CD4-positive, alpha-beta T cell treated with Interleukin-6 for 4 hours (primary cell): ENCODE data around the gene NFKB1.
"Not testable (repeated sequence)": the region's sequence is repeated elsewhere in the genome, so short reads cannot be mapped to it uniquely, and the experiment has no call there.

Experiments used
- DNase-seq: peaks from one replicate; pipeline ENCODE4 v3.0.0-alpha.2; 2020; ENCODE audit warnings: mixed read lengths

Gene NFKB1

DNA sequence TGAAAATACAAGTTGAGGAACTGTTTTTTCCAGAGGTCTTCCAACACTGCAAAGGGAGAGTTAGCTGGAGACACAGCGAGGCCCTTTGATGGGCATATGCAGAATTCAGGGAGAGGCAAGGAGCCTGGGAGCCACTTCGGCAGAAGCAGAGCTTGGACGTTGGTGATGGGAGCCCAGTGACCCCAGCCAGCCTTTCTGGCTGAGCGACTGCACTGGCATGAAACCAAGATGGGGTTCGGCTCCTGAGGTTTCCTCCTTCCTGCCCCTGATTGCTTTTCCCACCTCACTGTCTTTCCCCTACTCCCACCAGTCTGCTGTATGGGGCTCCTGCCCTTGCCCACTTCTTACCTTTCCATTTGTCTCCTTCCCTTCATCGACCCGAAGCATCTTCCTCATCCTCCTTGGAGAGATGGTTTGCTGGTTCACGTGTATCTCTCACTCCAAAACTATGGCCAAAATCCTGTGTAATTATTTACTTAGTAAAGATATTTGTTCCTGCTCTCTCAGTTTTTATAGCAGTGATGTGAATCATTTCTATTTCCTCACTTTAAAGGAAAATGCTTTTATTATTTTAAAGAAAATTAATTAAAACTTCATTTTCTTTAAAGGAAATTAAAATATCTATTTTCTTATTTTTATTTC is 100.5 kb downstream of the NFKB1 start:
- no peak for DNase-seq

DNA sequence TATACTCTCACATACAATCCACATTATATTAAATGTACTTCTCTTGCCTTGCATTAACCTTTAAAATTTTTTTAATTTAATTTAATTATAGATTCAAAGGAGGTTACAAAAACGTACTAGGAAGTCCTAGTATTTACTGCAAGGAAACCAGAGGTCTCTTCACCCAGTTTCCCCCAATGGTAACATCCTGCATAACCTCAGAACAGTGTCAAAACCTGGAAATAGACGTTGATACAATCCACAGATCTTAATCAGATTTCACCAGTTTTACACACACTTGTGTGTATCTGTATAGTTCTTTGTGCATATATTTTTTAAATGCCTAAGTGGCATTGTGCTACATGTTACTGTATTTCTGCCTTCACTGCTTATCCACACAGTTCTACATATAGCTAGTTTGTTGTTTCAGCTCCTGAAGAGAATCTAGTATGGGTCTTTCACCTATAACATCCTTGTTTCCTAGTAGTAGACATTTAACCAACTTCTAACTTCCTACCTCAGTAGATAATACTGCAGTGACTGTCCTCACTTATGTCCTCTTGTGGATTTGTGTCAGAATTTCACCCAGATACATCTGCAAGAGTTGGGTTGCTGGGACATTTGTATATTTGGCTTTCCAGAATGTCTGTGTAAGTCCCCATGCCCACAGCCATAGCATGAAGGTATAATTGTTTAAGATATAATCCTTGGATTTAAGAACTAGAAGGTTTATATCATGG is 103.2 kb downstream of the NFKB1 start:
- DNase-seq: no peak

DNA sequence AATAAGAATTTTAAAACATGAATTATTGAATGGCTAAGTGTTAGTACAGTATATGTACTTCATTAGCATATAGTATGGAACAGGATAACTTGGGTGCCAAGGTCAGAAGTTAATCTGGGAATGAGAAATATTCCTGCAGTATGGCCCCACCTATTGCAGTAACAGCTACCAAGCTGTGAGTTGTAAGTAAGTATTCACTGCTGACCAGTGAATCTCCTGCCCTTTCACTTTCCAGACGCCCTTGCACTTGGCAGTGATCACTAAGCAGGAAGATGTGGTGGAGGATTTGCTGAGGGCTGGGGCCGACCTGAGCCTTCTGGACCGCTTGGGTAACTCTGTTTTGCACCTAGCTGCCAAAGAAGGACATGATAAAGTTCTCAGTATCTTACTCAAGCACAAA is 105.1 kb downstream of the NFKB1 start:
- DNase-seq: no peak

DNA sequence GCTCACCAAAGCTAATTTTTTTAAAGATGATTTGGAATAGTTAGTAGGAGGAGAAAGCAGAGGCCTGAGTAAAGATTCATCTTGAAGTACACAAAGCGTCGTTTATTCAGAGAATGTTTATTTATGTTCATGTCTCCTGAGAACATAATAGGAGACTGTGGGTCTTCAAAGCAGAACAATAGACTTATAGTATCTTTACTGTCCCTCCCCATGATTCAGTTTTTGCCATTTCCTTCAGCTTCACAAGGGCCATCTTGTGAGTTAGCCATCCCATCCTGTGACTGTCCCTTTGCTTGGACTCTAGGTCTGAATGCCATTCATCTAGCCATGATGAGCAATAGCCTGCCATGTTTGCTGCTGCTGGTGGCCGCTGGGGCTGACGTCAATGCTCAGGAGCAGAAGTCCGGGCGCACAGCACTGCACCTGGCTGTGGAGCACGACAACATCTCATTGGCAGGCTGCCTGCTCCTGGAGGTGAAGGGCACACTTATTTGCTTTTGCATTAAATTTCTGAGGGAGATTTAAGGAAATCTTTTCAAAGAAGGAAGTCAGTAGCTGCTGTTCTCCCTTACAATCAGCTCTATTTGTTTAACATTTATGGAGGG is 105.8 kb downstream of the NFKB1 start:
- DNase-seq: no peak

DNA sequence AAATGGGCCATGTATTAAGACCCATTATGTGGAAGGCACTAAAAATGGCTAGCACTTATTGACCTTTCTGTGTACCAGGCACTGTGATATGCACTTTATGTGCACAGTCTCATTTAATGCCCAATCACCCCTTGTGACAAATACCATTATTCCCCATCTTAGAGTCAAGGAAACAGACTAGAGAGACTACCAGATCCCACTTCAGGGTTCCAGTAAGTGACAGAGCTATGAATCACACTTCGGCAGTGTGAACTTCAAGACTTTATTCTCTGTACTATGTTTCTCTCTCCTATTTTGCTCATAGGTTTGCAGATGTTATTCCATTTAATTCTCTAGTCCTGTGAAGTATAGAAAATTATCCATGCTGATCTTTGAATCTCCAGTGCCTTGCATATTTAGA is 107.0 kb downstream of the NFKB1 start:
- DNase-seq: no peak

DNA sequence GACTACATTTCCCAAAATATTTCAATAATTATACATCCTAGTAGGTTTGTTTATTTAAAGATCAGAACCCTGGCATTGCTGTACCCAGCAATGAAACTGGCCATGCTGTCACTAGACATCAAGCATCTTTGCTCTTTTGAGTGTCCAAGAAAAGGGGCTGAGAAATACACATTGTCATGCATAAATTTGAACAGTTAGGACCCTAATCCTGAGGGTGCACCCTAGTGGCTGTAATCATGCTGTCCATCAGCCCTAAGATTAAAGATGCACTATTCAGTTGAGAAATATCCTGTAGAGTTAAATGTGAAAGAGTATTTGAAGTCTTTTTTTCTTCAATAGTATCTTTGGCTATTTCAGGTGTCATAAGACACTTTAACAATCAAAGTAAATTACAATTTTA is 108.8 kb downstream of the NFKB1 start:
- DNase-seq: no peak

DNA sequence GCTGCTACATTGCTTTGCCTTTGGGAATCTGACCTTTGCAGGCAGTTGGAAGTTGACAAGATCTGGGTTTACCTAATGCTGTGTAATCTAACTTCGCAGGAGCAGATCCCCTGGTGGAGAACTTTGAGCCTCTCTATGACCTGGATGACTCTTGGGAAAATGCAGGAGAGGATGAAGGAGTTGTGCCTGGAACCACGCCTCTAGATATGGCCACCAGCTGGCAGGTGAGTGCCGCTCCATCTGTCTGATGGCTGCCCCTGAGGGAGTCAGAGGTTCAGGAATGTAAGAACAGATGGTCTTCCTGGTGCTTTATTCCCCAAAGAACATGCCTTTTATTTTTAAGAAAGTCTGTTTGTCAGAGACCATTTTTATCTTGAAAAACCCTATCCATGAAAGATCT is 109.3 kb downstream of the NFKB1 start:
- DNase-seq: no peak

DNA sequence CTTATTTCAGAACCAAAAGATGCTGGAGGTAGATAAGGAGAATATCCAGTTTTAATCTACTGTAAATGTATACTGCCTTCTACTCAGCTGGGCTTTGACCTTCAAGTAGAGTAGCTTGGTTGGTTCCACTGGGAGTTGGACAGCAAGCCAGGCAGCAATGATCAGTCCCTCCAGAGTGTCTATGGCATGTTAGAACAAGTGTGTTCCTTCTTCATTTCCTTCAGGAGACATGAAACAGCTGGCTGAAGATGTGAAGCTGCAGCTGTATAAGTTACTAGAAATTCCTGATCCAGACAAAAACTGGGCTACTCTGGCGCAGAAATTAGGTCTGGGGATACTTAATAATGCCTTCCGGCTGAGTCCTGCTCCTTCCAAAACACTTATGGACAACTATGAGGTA is 111.1 kb downstream of the NFKB1 start:
- DNase-seq: no peak

DNA sequence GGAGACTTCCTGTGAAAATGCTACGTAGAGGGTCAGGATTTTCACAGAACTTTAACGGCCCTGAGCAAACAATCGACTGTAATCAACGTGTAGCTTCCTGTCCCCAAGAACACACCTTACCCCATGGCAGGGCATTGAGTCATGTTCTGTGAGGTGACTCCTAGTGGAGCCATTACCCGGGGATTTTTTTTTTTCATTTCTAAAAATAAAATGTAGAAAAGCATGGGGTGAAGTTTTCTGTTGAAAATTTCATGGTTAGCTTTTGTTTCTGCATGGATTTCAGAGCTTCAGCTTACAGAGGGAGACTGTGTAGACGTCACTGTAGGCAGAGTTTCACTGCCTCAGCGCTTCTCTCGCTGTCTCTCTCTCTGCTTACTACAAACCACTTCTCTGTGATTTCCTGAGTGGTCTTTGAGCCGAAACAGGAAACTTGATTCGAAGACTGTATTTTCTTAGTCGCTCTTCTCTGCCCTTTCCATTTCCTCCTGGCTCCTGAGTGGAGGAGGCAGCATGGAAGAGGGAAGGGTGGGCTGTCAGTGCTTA is 111.7 kb downstream of the NFKB1 start:
- peak; percentile 62 for DNase-seq

DNA sequence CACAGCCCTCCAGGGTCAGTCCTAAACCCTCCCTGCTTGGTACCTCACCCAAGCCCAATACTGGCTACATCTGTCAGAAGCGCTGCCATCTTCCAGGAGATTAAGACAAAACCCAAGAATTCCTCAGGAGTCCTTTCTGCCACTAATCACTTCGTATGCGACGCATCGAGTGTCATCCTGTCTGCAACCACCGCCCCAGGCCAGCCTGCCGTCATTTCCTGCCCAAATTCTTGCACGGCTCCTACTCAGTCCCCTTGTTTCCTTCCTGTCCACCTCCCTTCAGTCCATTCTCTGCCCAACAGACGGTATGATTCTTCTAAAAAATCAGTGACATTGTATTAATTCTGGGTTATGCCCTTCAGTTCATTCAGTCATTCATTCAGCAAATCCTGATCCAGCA is 113.6 kb downstream of the NFKB1 start:
- peak; percentile 52 for DNase-seq

DNA sequence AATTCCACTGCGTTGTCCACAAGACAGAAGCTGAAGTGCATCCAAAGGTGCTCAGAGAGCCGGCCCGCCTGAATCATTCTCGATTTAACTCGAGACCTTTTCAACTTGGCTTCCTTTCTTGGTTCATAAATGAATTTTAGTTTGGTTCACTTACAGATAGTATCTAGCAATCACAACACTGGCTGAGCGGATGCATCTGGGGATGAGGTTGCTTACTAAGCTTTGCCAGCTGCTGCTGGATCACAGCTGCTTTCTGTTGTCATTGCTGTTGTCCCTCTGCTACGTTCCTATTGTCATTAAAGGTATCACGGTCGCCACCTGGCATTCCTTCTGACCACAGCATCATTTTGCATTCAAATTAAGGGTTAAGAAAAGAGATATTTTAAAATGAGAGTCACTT is 115.5 kb downstream of the NFKB1 start:
- peak; percentile 29 for DNase-seq

DNA sequence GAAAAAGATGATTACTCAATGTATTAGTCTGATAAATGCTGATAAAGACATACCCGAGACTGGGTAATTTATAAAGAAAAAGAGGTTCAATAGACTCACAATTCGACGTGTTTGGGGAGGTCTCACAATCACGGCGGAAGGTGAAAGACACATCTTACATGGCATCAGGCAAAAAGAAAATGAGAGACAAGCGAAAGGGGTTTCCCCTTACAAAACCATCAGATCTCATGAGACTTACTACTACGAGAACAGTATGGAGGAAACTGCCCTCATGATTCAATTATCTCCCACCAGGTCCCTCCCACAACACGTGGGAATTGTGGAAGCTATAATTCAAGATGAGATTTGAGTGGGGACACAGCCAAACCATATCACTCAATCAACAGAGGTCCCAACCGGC is 117.9 kb downstream of the NFKB1 start:
- not testable (repeated sequence) for DNase-seq

DNA sequence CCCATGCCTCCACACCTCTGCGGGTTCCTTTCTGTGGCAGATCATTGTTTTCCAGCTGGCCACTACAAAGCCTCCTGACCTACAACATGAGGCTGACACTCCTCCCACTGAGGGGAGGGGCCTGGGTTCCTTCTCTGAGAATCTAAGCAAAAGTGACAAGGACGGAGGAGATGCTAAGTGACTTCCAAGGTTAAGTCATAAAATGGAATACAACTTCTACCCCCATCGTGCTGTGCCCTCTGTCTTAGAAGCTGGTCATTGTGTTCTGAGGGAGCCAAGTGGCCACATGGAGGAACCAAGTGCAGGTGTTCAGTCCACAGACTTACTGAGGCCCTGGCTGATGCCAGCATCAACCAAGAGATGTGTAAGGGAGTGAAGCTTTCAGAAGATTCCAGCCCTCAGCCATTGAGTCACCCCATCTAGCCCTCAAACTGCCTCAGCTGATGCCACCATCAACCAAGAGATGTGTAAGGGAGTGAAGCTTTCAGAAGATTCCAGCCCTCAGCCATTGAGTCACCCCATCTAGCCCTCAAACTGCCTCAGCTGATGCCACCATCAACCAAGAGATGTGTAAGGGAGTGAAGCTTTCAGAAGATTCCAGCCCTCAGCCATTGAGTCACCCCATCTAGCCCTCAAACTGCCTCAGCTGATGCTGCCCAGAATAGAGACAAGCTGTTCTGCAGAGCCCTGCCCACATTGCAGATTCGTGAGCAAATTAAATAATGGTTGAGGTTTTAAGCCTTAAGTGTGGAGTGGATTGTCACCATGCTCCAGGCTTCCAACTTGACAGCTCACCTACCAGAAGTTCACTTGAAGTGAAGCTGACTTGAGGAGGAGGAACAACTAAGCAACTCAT is 118.8 kb downstream of the NFKB1 start:
- DNase-seq: not testable (repeated sequence)

DNA sequence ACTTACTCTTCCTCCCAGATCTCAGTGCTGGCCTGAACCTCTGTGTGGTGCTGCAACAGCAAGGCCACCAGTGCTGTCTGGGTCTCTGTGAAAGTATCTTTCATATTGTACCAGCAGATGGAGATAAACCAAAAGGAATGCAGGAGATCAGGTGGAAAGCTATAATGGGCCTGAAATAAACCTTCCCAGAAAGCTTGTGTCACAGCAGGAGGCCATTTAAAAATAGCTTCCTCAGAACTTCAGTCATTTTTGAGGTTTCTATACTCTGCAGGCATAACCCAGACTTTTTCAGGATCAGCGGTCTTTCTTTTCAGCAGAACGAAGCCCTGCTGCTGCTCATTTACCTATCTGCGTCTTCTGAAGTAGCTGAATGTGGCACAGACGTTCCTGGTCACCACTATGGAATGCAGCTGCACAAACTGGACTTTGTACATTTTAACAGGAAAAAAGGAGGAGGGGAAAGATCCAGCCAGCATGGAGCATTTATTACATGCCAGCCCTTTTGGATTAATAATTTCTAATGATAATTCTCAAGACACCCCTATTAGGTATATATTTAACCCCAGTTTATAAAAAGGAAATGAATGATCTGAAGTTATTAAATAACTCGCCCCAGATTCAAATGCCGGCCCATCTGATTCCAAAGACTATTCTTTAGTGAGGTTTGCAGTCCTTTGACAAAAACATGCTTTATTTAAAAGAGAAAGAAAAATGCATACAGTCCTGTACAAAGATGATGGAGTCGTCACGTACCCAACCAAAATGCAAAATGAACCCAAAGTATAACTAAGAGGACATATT is 119.7 kb downstream of the NFKB1 start:
- no peak for DNase-seq

DNA sequence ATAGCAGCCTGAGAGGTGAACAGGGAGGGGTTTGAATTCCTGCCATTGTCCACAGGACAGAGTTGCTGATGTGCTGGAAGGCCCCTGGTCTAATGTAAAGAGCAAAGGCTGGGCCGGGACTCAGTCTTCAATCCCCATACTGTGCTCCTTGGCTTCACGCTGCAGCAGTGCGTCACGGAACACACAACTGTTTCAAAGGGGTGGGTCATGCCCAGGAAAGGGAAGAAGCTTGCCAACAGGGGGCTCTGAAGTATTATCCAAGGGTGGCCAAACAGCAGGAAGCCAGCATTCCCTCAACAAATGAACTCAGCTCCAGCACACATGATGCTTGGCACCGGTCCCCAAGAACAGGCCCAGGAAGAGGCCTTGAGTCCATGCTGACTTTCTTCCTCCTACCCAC is 122.5 kb downstream of the NFKB1 start:
- DNase-seq: no peak

DNA sequence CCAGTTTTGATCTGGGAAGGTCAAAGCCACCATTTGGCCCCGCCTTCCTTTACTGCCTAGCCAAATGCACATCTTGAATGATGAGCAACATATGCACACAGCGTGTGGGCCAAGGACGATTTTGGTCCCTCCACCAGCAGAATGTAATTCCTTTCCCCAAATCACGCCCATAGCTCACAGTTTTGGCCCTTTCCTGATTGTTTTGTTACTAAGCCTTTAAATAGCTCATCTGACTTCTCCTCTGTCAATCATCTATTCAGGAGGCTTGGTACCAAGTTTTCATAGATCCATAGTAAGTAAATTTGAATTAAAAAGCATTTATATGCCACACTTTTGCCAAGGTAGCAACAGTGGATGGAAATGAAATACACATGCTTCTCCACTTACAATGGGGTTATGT is 123.3 kb downstream of the NFKB1 start:
- no peak for DNase-seq

DNA sequence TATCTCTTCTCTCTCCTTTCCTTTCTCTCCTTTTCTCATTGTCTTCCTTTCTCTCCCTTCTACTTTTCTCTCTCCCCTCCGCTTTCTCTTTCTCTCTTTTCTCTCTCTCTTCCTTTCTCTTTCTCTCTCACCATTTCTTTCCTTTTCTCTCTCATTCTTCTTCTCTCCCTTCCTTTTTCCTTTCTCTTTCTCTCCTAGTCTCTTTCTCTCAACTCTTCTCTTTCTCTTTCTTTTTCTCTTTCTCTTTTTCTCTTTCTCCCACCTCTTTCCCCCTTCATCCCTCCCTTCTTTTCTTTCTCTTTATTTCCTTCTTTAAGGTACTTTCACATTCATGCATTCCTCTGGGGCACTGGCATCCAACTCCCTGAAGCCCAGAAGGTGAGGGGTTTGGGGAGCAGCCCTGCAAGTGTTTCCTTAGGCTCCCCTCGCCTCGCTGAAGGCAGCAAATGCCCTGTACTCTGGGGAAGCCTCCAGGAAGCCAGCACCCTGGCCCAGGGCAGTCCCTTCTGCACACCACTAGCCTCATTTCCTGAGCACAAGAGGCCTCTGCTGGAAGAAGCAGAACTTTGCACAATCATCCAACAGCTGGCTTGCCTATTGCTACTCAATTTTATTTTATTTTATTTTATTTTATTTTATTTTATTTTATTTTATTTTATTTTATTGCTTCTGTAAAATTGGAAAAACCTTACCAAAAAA is 124.2 kb downstream of the NFKB1 start:
- DNase-seq: peak; percentile 71

DNA sequence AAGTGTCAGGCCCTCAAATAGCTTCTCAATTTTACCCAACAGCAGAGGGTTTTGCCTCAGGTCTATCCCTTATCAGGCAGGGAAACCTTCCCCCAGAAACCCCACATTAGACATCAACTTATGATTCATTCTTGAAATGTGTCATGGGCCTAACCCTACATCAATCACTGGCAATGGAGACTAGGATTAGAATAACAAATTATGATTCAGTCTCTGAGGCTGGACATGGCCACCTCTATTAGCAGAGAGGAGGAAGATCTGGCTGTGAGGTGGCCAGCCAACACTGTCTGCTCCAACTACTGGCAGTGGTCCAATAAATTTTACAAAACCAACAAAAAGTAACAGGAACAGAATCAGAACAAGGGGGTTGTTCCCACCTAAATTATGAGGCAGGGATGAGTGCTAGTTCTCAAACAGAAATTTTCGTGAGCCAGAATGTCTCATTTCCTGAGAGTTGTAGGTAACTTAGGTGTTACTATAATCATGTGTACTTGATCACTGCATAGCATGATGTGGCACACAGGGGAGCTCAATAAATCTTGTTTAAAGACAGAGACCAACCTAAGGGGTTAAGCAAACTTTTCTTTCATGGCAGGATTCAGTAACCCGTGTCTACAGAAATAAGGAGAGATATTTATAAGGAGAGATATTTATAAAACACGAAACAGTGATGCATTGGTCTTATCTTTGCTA is 126.8 kb downstream of the NFKB1 start:
- DNase-seq: no peak

DNA sequence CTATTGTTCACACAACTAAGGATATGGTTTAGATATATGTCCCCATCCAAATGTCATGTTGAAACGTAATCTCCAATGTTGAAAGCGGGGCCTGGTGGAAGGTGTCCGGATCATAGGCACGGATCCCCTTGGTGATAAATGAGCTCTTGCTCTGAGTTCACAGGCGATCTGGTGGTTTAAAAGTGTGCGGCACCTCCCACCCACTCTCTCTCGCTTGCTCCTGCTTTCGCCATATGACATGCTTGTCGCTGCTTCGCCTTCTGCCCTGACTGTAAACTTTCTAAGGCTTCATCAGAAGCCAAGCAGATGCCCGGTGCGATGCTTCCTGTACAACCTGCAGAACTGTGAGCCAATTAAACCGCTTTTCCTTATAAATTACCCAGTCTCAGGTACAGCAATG is 128.5 kb downstream of the NFKB1 start:
- no peak for DNase-seq

DNA sequence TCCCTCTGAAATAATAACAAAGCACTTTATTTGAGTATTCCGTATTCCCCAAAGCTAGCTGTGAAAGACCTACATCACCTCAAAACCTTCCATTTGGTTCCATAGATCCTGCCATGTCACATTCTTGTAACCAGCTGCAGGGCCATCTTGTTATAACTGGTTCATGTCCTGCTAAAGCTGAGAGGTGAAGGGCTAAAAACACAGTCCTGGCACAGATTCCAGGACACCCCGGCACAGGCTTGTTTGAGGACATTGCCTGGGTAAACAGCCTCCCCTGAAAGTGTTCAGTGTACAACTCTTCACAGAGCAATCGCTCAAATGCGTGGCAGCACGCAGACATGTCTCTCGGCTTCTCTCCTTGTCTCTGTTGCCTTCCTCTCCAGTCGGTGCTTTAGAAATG is 130.5 kb downstream of the NFKB1 start:
- no peak for DNase-seq
